ENCODE results near the gene DHRS11. TPM values are rescaled to one million over a fixed set of nuclear protein-coding genes. Genes with fewer than 3 reads are reported as not detected.
A peak's percentile ranks its signal among the peaks of the same experiment; 100 is the strongest.

Gene DHRS11
- total RNA-seq, 1 experiment from 2014 or later: 24.2 TPM

DNA sequence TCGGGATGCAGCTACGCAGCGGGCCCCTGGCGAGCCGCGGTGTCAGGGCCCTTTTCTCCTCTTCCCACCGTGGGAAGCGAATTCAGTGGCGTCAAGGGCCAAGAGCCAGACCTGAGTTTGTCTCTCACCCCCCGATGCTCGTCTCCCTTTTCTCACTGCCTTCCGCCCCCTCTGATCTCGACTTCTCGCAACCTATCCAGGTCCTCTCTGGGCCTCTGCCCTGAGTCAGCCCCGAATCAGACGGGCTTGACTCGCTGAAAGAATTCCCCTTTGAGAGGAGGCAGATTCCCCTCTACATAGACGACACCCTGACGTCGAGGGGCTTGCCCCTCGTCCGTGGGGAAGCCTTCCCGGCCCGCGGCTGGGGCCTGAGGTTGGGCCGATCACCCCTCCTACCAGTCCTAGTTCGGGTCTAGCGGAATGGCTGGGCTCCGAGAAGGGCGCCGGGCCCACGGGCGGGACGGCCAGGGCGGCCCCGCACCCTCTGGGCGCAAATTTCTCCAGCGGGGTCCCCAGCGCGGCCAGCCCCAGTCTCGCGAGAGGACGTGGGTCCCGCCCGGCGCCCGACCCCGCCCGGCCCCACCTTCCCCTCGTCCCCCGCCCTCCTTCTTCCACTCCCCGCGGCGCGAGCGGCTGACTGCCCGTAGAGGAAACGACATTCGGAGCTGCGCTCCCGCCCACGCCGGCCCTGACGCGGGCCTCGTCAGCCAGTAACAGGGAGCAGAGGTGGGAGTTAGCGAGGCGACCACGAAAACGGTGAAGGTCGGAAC is 47.2 kb upstream of the DHRS11 start, which contains the start of gene GGNBP2:
Gene GGNBP2, plus strand, starts transcription at position 613 of the 770 bp plus-strand sequence. CDS start 806 bp downstream, outside the sequence.
- Histone ChIP-seq H3K27me3 (ENCODE audit: insufficient read depth, low read depth) (no peaks in the 10 kb centered on the region), H4K20me1 (ENCODE audit: insufficient read depth) (peaks cover 35% of the 10 kb centered on the region), H3K9me3 (ENCODE audit: insufficient read depth, low read depth) (no peaks in the 10 kb centered on the region), H3F3A (ENCODE audit: insufficient read depth, low read depth) (peaks cover 49% of the 10 kb centered on the region), H3K4me2 (peak within 1 kb of the TSS; percentile 98), H3K4me1 (replicated peaks; ENCODE audit: insufficient read depth) (peaks cover 27% of the 10 kb centered on the region), H3K9me2 (ENCODE audit: insufficient read depth) (no peaks in the 10 kb centered on the region), H3K79me2 (ENCODE audit: low read depth) (peaks cover 65% of the 10 kb centered on the region), H3K36me3 (ENCODE audit: low read depth) (peaks cover 20% of the 10 kb centered on the region), H3K4me3 (peak within 1 kb of the TSS; percentile 91), H3K27ac (peak within 1 kb of the TSS; percentile 81), H2AFZ (peak within 1 kb of the TSS; percentile 100)
- TF ChIP-seq, protein P1, sequence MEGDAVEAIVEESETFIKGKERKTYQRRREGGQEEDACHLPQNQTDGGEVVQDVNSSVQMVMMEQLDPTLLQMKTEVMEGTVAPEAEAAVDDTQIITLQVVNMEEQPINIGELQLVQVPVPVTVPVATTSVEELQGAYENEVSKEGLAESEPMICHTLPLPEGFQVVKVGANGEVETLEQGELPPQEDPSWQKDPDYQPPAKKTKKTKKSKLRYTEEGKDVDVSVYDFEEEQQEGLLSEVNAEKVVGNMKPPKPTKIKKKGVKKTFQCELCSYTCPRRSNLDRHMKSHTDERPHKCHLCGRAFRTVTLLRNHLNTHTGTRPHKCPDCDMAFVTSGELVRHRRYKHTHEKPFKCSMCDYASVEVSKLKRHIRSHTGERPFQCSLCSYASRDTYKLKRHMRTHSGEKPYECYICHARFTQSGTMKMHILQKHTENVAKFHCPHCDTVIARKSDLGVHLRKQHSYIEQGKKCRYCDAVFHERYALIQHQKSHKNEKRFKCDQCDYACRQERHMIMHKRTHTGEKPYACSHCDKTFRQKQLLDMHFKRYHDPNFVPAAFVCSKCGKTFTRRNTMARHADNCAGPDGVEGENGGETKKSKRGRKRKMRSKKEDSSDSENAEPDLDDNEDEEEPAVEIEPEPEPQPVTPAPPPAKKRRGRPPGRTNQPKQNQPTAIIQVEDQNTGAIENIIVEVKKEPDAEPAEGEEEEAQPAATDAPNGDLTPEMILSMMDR (conservative IDR thresholded peaks at IDR 0.05): no peak
- no peak for TF ChIP-seq EZH2 (IDR thresholded peaks at IDR 0.05; ENCODE audit: low read depth)
- ChIA-PET CTCF (interaction anchor here (0.9 kb wide), 1 partner anchor 57 kb away, joined by 3 read pairs; the partner anchor contains the start of gene MRM1), POLR2A (ENCODE audit: unreplicated experiment) (interaction anchor here (0.7 kb wide), 1 partner anchor 9 kb away, joined by 3 read pairs; no protein-coding TSS in a partner anchor)
- peak; percentile 70 to 84 for DNase-seq
- TSS peak; percentile 60 for BruUV-seq (replicated peaks)
- intact Hi-C loops (cut with micrococcal nuclease; ENCODE audit: unreplicated experiment): loop anchor here (1.0 kb wide), 1 partner anchor 9 kb away; no protein-coding TSS in a partner anchor

- peak overlapping the region; percentile 100 for H2AFZ ChIP-seq
- POLR2A ChIA-PET (ENCODE audit: unreplicated experiment): interaction anchor here (0.7 to 0.8 kb wide), 2 partner anchors 9 to 10 kb away, joined by 3 read pairs; partner anchors contain the start of gene PIGW
- intact Hi-C loops (cut with micrococcal nuclease; ENCODE audit: unreplicated experiment): no loop called here
- peaks cover 40% of the 10 kb centered on the region for H4K20me1 ChIP-seq (ENCODE audit: insufficient read depth)
- H3K9me3 ChIP-seq (ENCODE audit: insufficient read depth, low read depth): no peaks in the 10 kb centered on the region
- no peaks in the 10 kb centered on the region for H3K27me3 ChIP-seq (ENCODE audit: insufficient read depth, low read depth)
- peak overlapping the region; percentile 91 for H3K4me3 ChIP-seq
- peak in 1 of 2 experiments; percentile 80 for DNase-seq
- no peaks in the 10 kb centered on the region for H3K9me2 ChIP-seq (ENCODE audit: insufficient read depth)
- peaks cover 20% of the 10 kb centered on the region for H3K36me3 ChIP-seq (ENCODE audit: low read depth)
- peaks cover 71% of the 10 kb centered on the region for H3K79me2 ChIP-seq (ENCODE audit: low read depth)
- CTCF ChIA-PET: no interaction called here
- peaks cover 27% of the 10 kb centered on the region for H3K4me1 ChIP-seq (replicated peaks; ENCODE audit: insufficient read depth)
- H3K27ac ChIP-seq: peak overlapping the region; percentile 81
- H3F3A ChIP-seq (ENCODE audit: insufficient read depth, low read depth): peaks cover 45% of the 10 kb centered on the region
- H3K4me2 ChIP-seq: peak overlapping the region; percentile 83
- TF ChIP-seq EZH2 (IDR thresholded peaks at IDR 0.05; ENCODE audit: low read depth): no peak
- TF ChIP-seq, protein P1 (conservative IDR thresholded peaks at IDR 0.05): no peak
- BruUV-seq (replicated peaks): no TSS peak
Measured at GRCh38 chr17:36545077-36545464, 46.6 kb upstream of the DHRS11 start.

DNA sequence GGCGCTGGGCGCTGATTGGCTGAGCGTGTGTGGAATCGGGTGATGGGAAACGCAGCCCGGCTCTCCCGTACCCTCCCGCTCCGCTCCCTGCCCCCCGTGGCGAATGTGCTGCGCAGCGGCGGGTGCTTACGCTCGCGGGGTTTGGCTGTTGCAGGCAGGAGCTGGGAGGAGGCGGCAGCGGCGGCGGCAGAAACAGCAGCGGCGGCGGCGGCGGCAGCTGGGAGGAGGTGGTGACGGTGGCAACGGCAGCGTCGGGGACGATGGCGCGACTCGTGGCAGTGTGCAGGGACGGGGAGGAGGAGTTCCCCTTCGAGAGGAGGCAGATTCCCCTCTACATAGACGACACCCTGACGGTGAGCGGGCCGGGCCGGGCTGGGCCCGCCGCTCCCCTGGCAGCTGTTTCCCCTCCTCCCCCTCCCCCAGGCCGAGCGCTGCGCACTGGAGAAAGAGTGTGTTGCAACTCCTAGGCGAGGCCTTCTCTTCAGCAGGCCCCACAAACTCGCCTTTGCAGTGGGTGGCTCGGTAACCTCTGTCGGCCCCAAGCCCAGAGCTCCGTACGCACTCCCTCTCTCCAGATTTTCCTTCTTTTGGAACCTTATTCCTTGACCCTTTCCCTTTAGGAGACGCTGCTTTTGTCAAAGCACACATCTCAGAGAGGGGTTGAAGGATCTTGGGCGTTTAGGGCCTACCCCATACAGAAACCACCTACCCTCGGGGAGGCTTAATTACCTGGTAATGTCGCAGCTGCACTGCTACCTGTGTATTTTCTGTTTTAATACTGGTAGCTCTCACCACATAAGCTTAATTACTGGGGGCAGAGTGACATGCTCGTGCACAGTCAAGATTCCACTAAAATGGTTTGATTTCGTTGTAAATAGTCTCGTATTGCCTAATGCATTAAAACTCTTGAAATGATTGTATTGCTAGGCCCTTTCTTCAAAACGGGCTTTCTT is 45.9 kb upstream of the DHRS11 start:
- Histone ChIP-seq H3K9me3 (ENCODE audit: insufficient read depth, low read depth) (no peaks in the 10 kb centered on the region), H3K4me1 (replicated peaks; ENCODE audit: insufficient read depth) (peaks cover 27% of the 10 kb centered on the region), H3F3A (ENCODE audit: insufficient read depth, low read depth) (peaks cover 45% of the 10 kb centered on the region), H3K36me3 (ENCODE audit: low read depth) (peaks cover 20% of the 10 kb centered on the region), H4K20me1 (ENCODE audit: insufficient read depth) (peaks cover 47% of the 10 kb centered on the region), H3K79me2 (ENCODE audit: low read depth) (peaks cover 77% of the 10 kb centered on the region), H3K27ac (peak overlapping the region; percentile 62), H3K4me2 (peak overlapping the region; percentile 98), H3K27me3 (ENCODE audit: insufficient read depth, low read depth) (no peaks in the 10 kb centered on the region), H3K9me2 (ENCODE audit: insufficient read depth) (no peaks in the 10 kb centered on the region), H3K4me3 (peak overlapping the region; percentile 78), H2AFZ (peak overlapping the region; percentile 87)
- BruUV-seq (replicated peaks): TSS peak; percentile 38
- ChIA-PET CTCF (no interaction called here), POLR2A (ENCODE audit: unreplicated experiment) (interaction anchor here (0.6 to 0.8 kb wide), 2 partner anchors 10 to 621 kb away, joined by 3 to 14 read pairs; partner anchors contain the start of gene PIGW)
- TF ChIP-seq EZH2 (IDR thresholded peaks at IDR 0.05; ENCODE audit: low read depth): no peak
- TF ChIP-seq, protein P1 (conservative IDR thresholded peaks at IDR 0.05): no peak
- intact Hi-C loops (cut with micrococcal nuclease; ENCODE audit: unreplicated experiment): no loop called here
- peak; percentile 93 to 97 for DNase-seq
